Measurements from ENCODE around the gene AKNA.

Gene AKNA

GRCh38 chr9:114342755-114343440, 44.9 kb downstream of the AKNA start:
- Histone ChIP-seq H3K4me3 (ENCODE audit: low read length in 2 of 2) (no peak overlapping the region), H3K9me3 (ENCODE audit: control insufficient read depth in 2 of 2, low read length in 2 of 2) (no peaks in the 10 kb centered on the region), H3K4me1 (ENCODE audit: control insufficient read depth in 2 of 2, insufficient read depth in 2 of 2, low read length in 2 of 2) (no peaks in the 10 kb centered on the region), H3K27me3 (ENCODE audit: control insufficient read depth in 2 of 2, insufficient read depth in 2 of 2, low read length in 2 of 2) (no peaks in the 10 kb centered on the region), H3K27ac (ENCODE audit: low read depth in 2 of 2, low read length in 2 of 2) (no peak overlapping the region), H3K9ac (ENCODE audit: low read depth in 1 of 2, low read length in 2 of 2) (no peak overlapping the region), H3K36me3 (ENCODE audit: control insufficient read depth in 2 of 2, insufficient read depth in 2 of 2, low read length in 2 of 2) (peaks cover 79 to 87% of the 10 kb centered on the region in 2 donors)

GRCh38 chr9:114341991-114342390, 45.8 kb downstream of the AKNA start:
- H3K36me3 ChIP-seq (ENCODE audit: control insufficient read depth in 2 of 2, insufficient read depth in 2 of 2, low read length in 2 of 2), result peaks cover 84 to 92% of the 10 kb centered on the region in 2 donors
- H3K4me1 ChIP-seq (ENCODE audit: control insufficient read depth in 2 of 2, insufficient read depth in 2 of 2, low read length in 2 of 2), result no peaks in the 10 kb centered on the region
- H3K9ac ChIP-seq (ENCODE audit: low read depth in 1 of 2, low read length in 2 of 2), result no peak overlapping the region
- no peak overlapping the region for H3K4me3 ChIP-seq (ENCODE audit: low read length in 2 of 2)
- no peaks in the 10 kb centered on the region for H3K9me3 ChIP-seq (ENCODE audit: control insufficient read depth in 2 of 2, low read length in 2 of 2)
- no peaks in the 10 kb centered on the region for H3K27me3 ChIP-seq (ENCODE audit: control insufficient read depth in 2 of 2, insufficient read depth in 2 of 2, low read length in 2 of 2)
- H3K27ac ChIP-seq (ENCODE audit: low read depth in 2 of 2, low read length in 2 of 2), result no peak overlapping the region

- Histone ChIP-seq H3K9me3 (ENCODE audit: control insufficient read depth in 2 of 2, low read length in 2 of 2) (no peaks in the 10 kb centered on the region), H3K9ac (ENCODE audit: low read depth in 1 of 2, low read length in 2 of 2) (no peak overlapping the region), H3K27me3 (ENCODE audit: control insufficient read depth in 2 of 2, insufficient read depth in 2 of 2, low read length in 2 of 2) (no peaks in the 10 kb centered on the region), H3K27ac (ENCODE audit: low read depth in 2 of 2, low read length in 2 of 2) (no peak overlapping the region), H3K4me1 (ENCODE audit: control insufficient read depth in 2 of 2, insufficient read depth in 2 of 2, low read length in 2 of 2) (no peaks in the 10 kb centered on the region), H3K4me3 (ENCODE audit: low read length in 2 of 2) (no peak overlapping the region), H3K36me3 (ENCODE audit: control insufficient read depth in 2 of 2, insufficient read depth in 2 of 2, low read length in 2 of 2) (peaks cover 82 to 91% of the 10 kb centered on the region in 2 donors)
Observed at GRCh38 chr9:114341152-114341830, 46.5 kb downstream of the AKNA start.

- Histone ChIP-seq H3K27me3 (ENCODE audit: control insufficient read depth in 2 of 2, insufficient read depth in 2 of 2, low read length in 2 of 2) (no peaks in the 10 kb centered on the region), H3K4me3 (ENCODE audit: low read length in 2 of 2) (no peak overlapping the region), H3K36me3 (ENCODE audit: control insufficient read depth in 2 of 2, insufficient read depth in 2 of 2, low read length in 2 of 2) (peaks cover 71 to 86% of the 10 kb centered on the region in 2 donors), H3K9ac (ENCODE audit: low read depth in 1 of 2, low read length in 2 of 2) (no peak overlapping the region), H3K9me3 (ENCODE audit: control insufficient read depth in 2 of 2, low read length in 2 of 2) (no peaks in the 10 kb centered on the region), H3K27ac (ENCODE audit: low read depth in 2 of 2, low read length in 2 of 2) (no peak overlapping the region), H3K4me1 (ENCODE audit: control insufficient read depth in 2 of 2, insufficient read depth in 2 of 2, low read length in 2 of 2) (no peaks in the 10 kb centered on the region)
Observed at GRCh38 chr9:114339130-114339908, 48.5 kb downstream of the AKNA start.

- Histone ChIP-seq H3K9ac (ENCODE audit: low read depth in 1 of 2, low read length in 2 of 2) (no peak overlapping the region), H3K27me3 (ENCODE audit: control insufficient read depth in 2 of 2, insufficient read depth in 2 of 2, low read length in 2 of 2) (no peaks in the 10 kb centered on the region), H3K27ac (ENCODE audit: low read depth in 2 of 2, low read length in 2 of 2) (no peak overlapping the region), H3K9me3 (ENCODE audit: control insufficient read depth in 2 of 2, low read length in 2 of 2) (no peaks in the 10 kb centered on the region), H3K4me1 (ENCODE audit: control insufficient read depth in 2 of 2, insufficient read depth in 2 of 2, low read length in 2 of 2) (no peaks in the 10 kb centered on the region), H3K36me3 (ENCODE audit: control insufficient read depth in 2 of 2, insufficient read depth in 2 of 2, low read length in 2 of 2) (peaks cover 60 to 74% of the 10 kb centered on the region in 2 donors), H3K4me3 (ENCODE audit: low read length in 2 of 2) (no peak overlapping the region)
Observed at GRCh38 chr9:114338187-114338586, 49.6 kb downstream of the AKNA start.

- Histone ChIP-seq H3K9ac (ENCODE audit: low read depth in 1 of 2, low read length in 2 of 2) (no peak overlapping the region), H3K4me3 (ENCODE audit: low read length in 2 of 2) (no peak overlapping the region), H3K9me3 (ENCODE audit: control insufficient read depth in 2 of 2, low read length in 2 of 2) (no peaks in the 10 kb centered on the region), H3K27me3 (ENCODE audit: control insufficient read depth in 2 of 2, insufficient read depth in 2 of 2, low read length in 2 of 2) (no peaks in the 10 kb centered on the region), H3K36me3 (ENCODE audit: control insufficient read depth in 2 of 2, insufficient read depth in 2 of 2, low read length in 2 of 2) (peaks cover 50 to 62% of the 10 kb centered on the region in 2 donors), H3K4me1 (ENCODE audit: control insufficient read depth in 2 of 2, insufficient read depth in 2 of 2, low read length in 2 of 2) (no peaks in the 10 kb centered on the region), H3K27ac (ENCODE audit: low read depth in 2 of 2, low read length in 2 of 2) (no peak overlapping the region)
Observed at GRCh38 chr9:114336699-114337395, 50.9 kb downstream of the AKNA start.

- Histone ChIP-seq H3K4me3 (ENCODE audit: low read length in 2 of 2) (no peak overlapping the region), H3K9ac (ENCODE audit: low read depth in 1 of 2, low read length in 2 of 2) (no peak overlapping the region), H3K36me3 (ENCODE audit: control insufficient read depth in 2 of 2, insufficient read depth in 2 of 2, low read length in 2 of 2) (peaks cover 43 to 56% of the 10 kb centered on the region in 2 donors), H3K4me1 (ENCODE audit: control insufficient read depth in 2 of 2, insufficient read depth in 2 of 2, low read length in 2 of 2) (no peaks in the 10 kb centered on the region), H3K9me3 (ENCODE audit: control insufficient read depth in 2 of 2, low read length in 2 of 2) (no peaks in the 10 kb centered on the region), H3K27ac (ENCODE audit: low read depth in 2 of 2, low read length in 2 of 2) (no peak overlapping the region), H3K27me3 (ENCODE audit: control insufficient read depth in 2 of 2, insufficient read depth in 2 of 2, low read length in 2 of 2) (no peaks in the 10 kb centered on the region)
Observed at GRCh38 chr9:114336157-114336556, 51.6 kb downstream of the AKNA start.

GRCh38 chr9:114335745-114336144, 52.0 kb downstream of the AKNA start:
- H3K36me3 ChIP-seq (ENCODE audit: control insufficient read depth in 2 of 2, insufficient read depth in 2 of 2, low read length in 2 of 2), result peaks cover 39 to 51% of the 10 kb centered on the region in 2 donors
- H3K4me1 ChIP-seq (ENCODE audit: control insufficient read depth in 2 of 2, insufficient read depth in 2 of 2, low read length in 2 of 2), result no peaks in the 10 kb centered on the region
- no peak overlapping the region for H3K4me3 ChIP-seq (ENCODE audit: low read length in 2 of 2)

GRCh38 chr9:114334490-114334889, 53.3 kb downstream of the AKNA start:
- Histone ChIP-seq H3K9ac (ENCODE audit: low read depth in 1 of 2, low read length in 2 of 2) (no peak overlapping the region), H3K4me1 (ENCODE audit: control insufficient read depth in 2 of 2, insufficient read depth in 2 of 2, low read length in 2 of 2) (no peaks in the 10 kb centered on the region), H3K36me3 (ENCODE audit: control insufficient read depth in 2 of 2, insufficient read depth in 2 of 2, low read length in 2 of 2) (peaks cover 31 to 40% of the 10 kb centered on the region in 2 donors), H3K4me3 (ENCODE audit: low read length in 2 of 2) (no peak overlapping the region), H3K27ac (ENCODE audit: low read depth in 2 of 2, low read length in 2 of 2) (no peak overlapping the region), H3K9me3 (ENCODE audit: control insufficient read depth in 2 of 2, low read length in 2 of 2) (no peaks in the 10 kb centered on the region), H3K27me3 (ENCODE audit: control insufficient read depth in 2 of 2, insufficient read depth in 2 of 2, low read length in 2 of 2) (no peaks in the 10 kb centered on the region)

More at GRCh38 chr9:114335745-114336144, 52.0 kb downstream of the AKNA start:
- Histone ChIP-seq H3K9me3 (ENCODE audit: control insufficient read depth in 2 of 2, low read length in 2 of 2) (no peaks in the 10 kb centered on the region), H3K27me3 (ENCODE audit: control insufficient read depth in 2 of 2, insufficient read depth in 2 of 2, low read length in 2 of 2) (no peaks in the 10 kb centered on the region), H3K9ac (ENCODE audit: low read depth in 1 of 2, low read length in 2 of 2) (no peak overlapping the region), H3K27ac (ENCODE audit: low read depth in 2 of 2, low read length in 2 of 2) (no peak overlapping the region)

All from mucosa of rectum (tissue), 2 donors.